Activated naive CD8-positive, alpha-beta T cell (primary cell): ENCODE results near the gene PLA2G4B.

Experiments
- H3K27ac Mint-ChIP-seq: one replicate; pipeline ENCODE4 v1.8.0; 2021; ENCODE audit warnings: mixed read lengths
- H3K27me3 Mint-ChIP-seq: one replicate; pipeline ENCODE4 v1.8.0; 2021; ENCODE audit warnings: mixed read lengths
- H3K36me3 Mint-ChIP-seq: one replicate; pipeline ENCODE4 v1.8.0; 2021; ENCODE audit warnings: mixed read lengths
- H3K4me1 Mint-ChIP-seq: one replicate; pipeline ENCODE4 v1.8.0; 2021; ENCODE audit warnings: low read depth, mixed read lengths
- H3K4me3 Mint-ChIP-seq: one replicate; pipeline ENCODE4 v1.8.0; 2021; ENCODE audit warnings: mild to moderate bottlenecking, mixed read lengths
- H3K9me3 Mint-ChIP-seq: one replicate; pipeline ENCODE4 v1.8.0; 2021; ENCODE audit warnings: low read depth, mixed read lengths

PLA2G4B gene

DNA sequence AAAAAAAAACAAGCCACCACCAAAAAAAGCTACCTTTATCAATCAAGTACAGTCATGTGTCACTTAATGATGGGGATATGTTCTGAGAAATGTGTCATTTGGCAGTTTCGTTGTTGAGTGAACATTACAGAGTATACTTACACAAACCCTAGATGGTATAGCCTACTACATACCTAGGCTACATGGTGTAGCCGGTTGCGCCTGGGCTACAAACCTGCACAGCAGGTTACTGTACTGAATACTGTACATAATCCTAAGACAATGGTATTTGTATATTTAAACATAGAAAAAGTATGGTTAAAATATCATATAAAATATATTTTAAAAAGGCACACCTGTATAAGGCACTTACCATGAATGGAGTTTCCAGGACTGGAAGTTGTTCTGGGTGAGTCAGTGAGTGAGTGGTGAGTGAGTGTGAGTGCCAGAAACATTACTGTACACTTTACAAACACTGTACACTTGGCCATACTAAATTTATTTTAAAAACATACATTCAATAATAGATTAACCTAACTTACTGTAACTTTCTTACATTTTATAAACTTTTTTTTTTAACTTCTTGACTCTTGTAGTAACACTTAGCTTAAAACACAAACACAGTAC lies 36.7 kb upstream of the PLA2G4B start:
- peaks cover 13% of the 10 kb centered on the region for H3K4me1 Mint-ChIP-seq
- no peaks in the 10 kb centered on the region for H3K9me3 Mint-ChIP-seq
- H3K4me3 Mint-ChIP-seq = no peak overlapping the region
- no peaks in the 10 kb centered on the region for H3K27me3 Mint-ChIP-seq
- H3K36me3 Mint-ChIP-seq = no peaks in the 10 kb centered on the region
- no peak overlapping the region for H3K27ac Mint-ChIP-seq

DNA sequence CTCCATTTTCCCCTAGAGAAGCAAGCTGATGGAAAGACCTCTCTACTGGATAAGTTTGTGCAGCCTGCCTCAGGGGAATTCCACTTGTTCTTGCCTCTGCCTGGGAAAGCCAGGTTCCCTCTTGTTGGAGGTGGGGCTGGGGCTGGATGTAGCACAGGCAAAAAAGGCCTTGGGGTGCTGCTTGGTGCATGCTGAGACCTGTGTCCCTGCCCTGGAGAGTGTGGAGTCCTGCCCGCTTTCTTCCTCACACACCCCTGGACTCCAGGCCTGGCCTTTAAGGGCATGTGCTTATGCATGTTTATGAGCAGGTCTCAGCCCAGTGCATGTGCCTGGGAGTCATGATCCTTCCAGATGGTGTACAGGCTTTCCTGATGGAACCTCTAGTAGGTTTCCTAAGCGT lies 34.3 kb upstream of the PLA2G4B start:
- Mint-ChIP-seq H3K9me3 (no peaks in the 10 kb centered on the region), H3K36me3 (no peaks in the 10 kb centered on the region), H3K27me3 (no peaks in the 10 kb centered on the region), H3K4me3 (no peak overlapping the region), H3K4me1 (peaks cover 9% of the 10 kb centered on the region), H3K27ac (peak overlapping the region; percentile 46)

DNA sequence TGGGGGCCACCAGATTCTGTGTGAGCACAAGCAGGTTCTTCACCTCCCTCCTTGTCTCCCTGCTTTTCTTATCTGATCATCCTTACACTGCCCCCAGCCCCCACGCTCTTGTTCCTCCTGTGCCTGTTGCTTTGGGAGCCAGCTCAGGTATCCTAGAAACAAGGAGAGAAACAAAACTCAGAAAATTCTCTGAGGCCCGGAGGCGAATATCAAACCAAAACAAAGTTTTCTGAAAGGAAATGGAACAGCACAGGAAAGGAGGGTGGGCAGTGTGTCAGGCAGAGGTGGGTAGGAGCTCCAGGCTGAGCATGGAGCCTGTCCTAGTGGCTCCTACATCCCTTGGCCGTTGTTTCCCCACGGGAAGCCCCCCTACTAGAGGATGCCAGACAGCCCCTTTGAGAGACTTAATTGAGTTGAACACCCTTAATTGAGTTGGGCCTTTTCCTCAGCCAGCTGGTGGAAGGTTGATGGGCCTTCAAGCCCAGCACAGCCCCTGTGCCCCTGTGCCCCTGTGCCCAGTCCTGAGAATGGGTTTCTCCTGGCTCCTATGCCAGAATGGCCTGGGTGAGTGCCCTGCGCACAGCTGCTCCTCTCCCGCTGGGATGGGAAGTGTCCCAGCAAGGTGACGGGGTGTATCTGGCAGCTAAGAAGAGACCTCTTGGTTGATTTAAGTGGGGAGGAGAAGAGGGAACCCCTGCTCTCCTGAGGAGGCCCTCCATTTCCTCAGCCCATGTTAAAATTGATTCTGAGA lies 33.6 kb upstream of the PLA2G4B start:
- H3K36me3 Mint-ChIP-seq = no peaks in the 10 kb centered on the region
- no peak overlapping the region for H3K4me3 Mint-ChIP-seq
- H3K27ac Mint-ChIP-seq = peak overlapping the region; percentile 51
- no peaks in the 10 kb centered on the region for H3K27me3 Mint-ChIP-seq
- no peaks in the 10 kb centered on the region for H3K9me3 Mint-ChIP-seq
- peaks cover 16% of the 10 kb centered on the region for H3K4me1 Mint-ChIP-seq

DNA sequence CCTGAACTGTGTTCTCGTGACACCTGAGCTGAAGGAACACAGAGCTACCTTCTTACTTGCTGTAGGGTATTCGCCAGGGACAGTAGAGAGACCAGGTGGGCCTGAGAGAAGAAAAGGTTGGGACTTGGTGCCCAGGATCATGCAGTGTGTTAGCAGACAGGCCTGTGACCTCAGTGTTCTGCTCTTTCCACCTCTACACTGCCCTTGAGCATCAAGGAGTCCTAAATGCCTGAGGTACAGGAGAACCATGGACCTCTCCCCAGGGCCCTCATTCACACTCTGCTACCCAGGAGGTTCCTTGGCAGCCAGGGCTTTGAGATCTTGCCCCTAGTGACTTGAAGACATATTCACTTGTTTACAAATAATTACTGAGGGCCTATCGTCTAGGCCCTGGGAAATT lies 32.9 kb upstream of the PLA2G4B start:
- Mint-ChIP-seq H3K4me3 (no peak overlapping the region), H3K27ac (no peak overlapping the region), H3K4me1 (peaks cover 18% of the 10 kb centered on the region), H3K36me3 (no peaks in the 10 kb centered on the region), H3K27me3 (no peaks in the 10 kb centered on the region), H3K9me3 (no peaks in the 10 kb centered on the region)

DNA sequence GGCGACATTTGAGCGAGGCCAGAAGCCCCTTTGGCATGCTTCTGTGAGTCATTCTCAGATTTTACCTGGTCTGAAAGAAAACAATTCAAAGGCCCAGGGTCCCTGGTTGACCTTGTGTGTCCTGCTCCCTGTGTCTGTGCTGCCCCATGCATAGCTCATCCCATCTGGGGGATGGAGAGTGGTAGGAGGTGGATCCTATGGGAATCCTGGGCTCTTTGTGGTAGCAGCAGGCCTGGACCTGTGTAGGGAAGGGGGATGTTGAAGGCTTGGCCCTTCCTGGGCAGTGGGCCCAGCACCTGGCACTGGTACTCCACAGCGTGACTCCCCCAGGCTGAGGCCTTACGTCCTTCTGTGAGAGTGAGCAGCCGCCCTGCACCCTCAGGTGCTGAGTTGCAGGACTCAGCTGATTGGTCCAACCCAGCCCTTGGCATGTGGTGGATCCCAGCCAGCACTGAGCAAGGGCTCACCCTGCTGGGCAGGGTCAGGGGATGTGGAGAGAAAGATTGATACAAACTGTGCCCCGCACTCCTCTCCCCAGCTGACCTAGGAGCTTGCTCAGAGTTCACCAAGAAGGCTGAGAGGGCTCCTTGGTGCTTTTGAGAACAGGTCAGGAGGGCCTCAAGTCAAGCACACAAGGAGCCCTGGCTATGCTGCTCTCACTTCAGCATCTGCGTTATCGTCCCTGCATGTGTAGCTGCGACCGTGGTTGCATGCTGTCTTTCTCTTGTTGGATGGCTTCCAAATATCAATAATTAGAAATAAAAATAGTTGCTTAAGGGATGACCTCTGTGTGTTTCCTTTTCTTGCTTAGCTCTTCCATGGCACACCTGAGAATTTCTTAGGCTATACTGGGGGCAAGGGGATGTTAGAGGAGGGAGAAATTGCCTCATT lies 32.1 kb upstream of the PLA2G4B start:
- no peaks in the 10 kb centered on the region for H3K9me3 Mint-ChIP-seq
- no peaks in the 10 kb centered on the region for H3K36me3 Mint-ChIP-seq
- H3K27ac Mint-ChIP-seq = no peak overlapping the region
- no peak overlapping the region for H3K4me3 Mint-ChIP-seq
- H3K27me3 Mint-ChIP-seq = no peaks in the 10 kb centered on the region
- H3K4me1 Mint-ChIP-seq = peaks cover 25% of the 10 kb centered on the region

DNA sequence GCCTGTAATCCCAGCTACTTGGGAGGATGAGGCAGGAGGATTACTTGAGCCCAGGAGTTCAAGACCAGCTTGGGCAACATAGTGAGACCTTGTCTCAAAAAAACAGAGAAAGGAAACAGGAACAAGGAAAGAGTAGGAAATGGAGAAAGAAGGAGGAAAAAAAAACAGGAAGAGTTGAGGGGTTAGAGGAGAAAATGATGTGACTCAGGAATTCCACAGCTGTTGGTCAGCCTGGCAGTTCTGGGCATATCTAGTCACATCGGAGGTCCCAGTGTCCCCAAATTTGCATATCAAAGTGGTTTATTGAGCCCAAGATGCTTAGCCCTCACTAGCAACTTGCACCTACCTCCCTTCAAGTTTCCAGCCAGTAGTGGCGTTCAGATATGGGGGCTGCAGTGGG lies 29.5 kb upstream of the PLA2G4B start:
- H3K4me3 Mint-ChIP-seq = no peak overlapping the region
- H3K36me3 Mint-ChIP-seq = peaks cover 3% of the 10 kb centered on the region
- H3K9me3 Mint-ChIP-seq = no peaks in the 10 kb centered on the region
- H3K27me3 Mint-ChIP-seq = no peaks in the 10 kb centered on the region
- peaks cover 26% of the 10 kb centered on the region for H3K4me1 Mint-ChIP-seq
- no peak overlapping the region for H3K27ac Mint-ChIP-seq

DNA sequence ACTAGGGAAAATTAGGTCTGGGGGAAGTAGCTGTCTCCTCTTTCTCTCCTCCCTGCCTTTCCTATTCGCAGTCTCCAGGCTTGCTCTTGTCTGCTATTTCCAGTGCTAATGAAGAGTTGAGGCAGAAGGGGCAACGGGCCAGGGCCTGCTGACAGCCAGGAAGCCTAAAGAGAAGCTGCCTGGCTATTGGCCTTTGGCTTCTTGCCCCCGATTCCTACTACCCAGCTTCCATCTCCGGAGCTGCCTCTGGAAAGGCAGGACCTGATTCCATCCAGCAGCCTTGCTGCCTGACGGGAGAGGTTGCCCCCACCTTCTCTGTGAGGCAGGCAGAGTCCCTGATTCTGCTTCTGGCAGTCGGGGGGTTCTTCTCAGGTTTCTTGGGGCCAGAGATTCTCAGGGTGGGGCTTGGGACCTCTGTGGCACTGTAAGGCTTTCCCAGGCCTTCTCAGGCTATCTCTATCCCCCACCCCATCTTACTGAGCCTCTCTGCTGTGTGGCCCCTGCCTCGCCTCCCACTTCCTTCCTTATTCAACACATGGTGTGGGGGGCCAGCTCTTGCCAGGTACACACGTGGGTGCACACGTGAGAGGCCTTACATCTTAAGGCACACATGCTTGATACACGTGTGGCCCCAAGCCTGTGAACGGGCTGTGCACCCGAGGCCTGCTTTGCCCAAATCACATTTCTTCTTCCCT lies 29.0 kb upstream of the PLA2G4B start:
- H3K27me3 Mint-ChIP-seq = no peaks in the 10 kb centered on the region
- no peaks in the 10 kb centered on the region for H3K9me3 Mint-ChIP-seq
- H3K36me3 Mint-ChIP-seq = peaks cover 3% of the 10 kb centered on the region
- H3K4me3 Mint-ChIP-seq = no peak overlapping the region
- peaks cover 22% of the 10 kb centered on the region for H3K4me1 Mint-ChIP-seq
- peak overlapping the region; percentile 54 for H3K27ac Mint-ChIP-seq

DNA sequence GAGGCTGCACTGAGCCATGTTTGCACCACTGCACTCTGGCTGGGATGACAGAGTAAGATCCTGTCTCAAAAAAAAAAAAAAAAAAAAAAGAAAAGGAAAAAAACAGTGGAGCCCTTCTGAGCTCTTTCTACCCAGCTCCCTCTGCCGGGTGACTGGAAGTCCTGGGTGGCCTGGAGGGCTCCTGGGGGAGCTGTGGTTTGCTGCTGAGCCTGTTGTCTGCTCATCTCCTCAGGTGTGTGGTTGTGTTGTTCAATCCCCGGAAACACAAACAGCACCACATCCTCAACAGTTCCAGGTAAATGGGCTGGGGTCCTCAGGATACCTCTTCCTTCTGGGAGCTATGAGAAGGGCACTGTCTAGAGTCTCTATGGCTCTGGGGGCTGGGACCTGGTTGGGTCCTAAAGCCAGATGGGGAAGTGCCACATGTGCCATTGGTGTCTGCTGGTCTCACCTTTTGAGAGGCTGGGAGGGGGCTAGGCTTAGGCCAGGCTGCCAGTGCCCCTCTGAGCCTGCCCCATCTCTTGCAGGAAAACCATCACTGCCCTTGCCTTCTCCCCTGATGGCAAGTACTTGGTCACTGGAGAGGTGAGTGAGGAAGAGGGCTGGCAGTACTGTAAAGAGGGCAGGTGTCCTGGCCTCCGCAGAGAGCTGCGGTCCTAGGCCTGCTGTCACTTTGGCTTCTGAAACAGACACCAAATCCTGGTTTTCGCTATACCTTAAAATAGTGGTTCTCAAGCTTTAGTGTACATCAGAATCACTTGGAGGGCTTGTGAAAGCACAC lies 27.8 kb upstream of the PLA2G4B start:
- Mint-ChIP-seq H3K4me1 (peaks cover 17% of the 10 kb centered on the region), H3K27me3 (no peaks in the 10 kb centered on the region), H3K9me3 (no peaks in the 10 kb centered on the region), H3K27ac (no peak overlapping the region), H3K4me3 (no peak overlapping the region), H3K36me3 (peaks cover 3% of the 10 kb centered on the region)

DNA sequence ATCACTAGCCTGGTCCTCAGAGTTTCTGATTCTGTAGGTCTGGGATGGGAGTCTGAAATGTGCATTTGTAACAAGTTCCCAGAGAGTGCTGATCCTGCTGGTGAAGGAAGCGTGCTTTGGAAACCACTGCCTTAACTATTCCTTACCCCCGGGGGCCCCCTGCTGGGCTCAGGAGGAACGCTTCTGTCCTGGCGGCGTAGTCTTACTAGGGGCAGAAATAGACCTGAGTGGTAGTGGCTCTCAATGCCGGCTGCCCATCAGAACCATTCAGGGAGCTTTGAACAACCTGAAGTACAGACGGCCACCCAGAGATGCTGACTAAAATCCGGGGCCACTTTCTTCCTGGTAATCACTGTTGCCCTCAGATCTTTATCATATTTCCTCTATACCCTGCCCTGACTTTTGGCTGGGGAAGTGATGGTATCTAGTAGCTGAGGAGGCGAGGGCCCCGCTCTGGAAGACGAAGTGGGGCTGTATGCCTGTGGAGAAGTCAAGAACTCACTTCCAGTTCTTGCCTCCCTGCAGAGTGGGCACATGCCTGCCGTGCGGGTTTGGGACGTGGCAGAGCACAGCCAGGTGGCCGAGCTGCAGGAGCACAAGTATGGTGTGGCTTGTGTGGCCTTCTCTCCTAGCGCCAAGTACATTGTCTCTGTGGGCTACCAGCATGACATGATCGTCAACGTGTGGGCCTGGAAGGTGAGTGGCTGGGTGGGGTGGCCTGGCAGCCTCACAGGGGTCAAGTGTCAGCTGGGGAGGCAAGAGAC lies 27.0 kb upstream of the PLA2G4B start:
- Mint-ChIP-seq H3K4me1 (peaks cover 17% of the 10 kb centered on the region), H3K4me3 (no peak overlapping the region), H3K27ac (no peak overlapping the region), H3K27me3 (no peaks in the 10 kb centered on the region), H3K36me3 (peaks cover 3% of the 10 kb centered on the region), H3K9me3 (no peaks in the 10 kb centered on the region)

DNA sequence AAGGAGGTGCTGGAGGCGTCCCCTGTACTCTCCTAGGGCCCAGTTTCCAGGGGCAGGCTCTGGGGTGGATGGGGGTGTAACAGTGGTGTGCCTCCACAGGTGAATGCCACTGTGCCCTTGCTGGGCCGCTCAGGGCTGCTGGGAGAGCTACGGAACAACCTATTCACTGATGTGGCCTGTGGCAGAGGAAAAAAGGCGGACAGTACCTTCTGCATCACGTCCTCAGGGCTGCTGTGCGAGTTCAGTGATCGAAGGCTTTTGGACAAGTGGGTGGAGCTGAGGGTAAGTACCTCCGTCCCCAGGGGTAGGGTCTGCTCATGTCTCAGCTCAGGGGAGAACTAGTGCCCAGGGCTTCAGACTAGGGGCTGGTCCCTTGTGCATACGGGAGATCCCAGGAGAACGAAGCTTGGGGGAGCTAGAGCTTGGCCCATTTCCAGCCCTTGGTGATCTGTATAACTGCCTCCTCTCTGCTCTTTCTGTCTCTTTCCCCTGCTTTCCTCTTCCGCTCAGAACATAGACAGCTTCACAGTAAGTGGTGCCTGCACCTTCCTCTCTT lies 25.7 kb upstream of the PLA2G4B start:
- H3K4me1 Mint-ChIP-seq = peaks cover 17% of the 10 kb centered on the region
- no peak overlapping the region for H3K4me3 Mint-ChIP-seq
- no peaks in the 10 kb centered on the region for H3K9me3 Mint-ChIP-seq
- H3K27me3 Mint-ChIP-seq = no peaks in the 10 kb centered on the region
- peaks cover 3% of the 10 kb centered on the region for H3K36me3 Mint-ChIP-seq
- no peak overlapping the region for H3K27ac Mint-ChIP-seq

DNA sequence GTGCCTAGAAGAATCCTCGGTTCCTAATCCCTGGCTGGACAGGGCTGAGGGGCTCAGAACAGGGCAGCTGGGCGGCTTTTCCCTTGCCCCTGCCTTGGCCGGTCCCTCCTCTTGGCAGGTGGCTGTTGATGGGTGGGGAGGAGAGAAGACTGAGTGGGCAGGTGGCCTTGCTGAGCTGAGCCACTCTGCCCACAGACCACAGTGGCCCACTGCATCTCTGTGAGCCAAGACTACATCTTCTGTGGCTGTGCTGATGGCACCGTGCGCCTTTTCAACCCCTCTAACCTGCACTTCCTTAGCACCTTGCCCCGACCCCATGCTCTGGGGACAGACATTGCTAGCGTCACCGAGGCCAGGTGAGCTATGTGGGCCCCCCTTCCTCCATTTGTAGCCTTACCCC lies 25.2 kb upstream of the PLA2G4B start:
- Mint-ChIP-seq H3K27me3 (no peaks in the 10 kb centered on the region), H3K27ac (no peak overlapping the region), H3K4me1 (peaks cover 17% of the 10 kb centered on the region)

DNA sequence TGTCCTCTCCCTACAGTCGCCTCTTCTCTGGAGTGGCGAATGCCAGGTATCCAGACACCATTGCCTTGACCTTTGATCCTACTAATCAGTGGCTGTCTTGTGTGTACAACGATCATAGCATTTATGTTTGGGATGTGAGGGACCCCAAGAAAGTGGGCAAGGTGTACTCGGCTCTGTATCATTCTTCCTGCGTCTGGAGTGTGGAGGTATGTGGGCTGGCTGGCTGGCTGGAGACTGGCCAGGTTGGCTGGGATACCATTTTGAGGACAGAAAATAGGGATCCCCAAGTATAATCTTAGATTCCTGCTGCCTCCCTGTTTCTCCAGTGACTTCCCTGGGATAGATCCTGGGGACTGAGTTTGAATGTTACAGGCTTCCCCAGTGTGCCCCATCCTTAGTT lies 24.1 kb upstream of the PLA2G4B start:
- Mint-ChIP-seq H3K4me1 (peaks cover 16% of the 10 kb centered on the region), H3K27ac (no peak overlapping the region), H3K27me3 (no peaks in the 10 kb centered on the region), H3K4me3 (no peak overlapping the region), H3K9me3 (no peaks in the 10 kb centered on the region), H3K36me3 (peaks cover 3% of the 10 kb centered on the region)

More for the DNA sequence above, 25.2 kb upstream of the PLA2G4B start:
- no peaks in the 10 kb centered on the region for H3K9me3 Mint-ChIP-seq
- H3K36me3 Mint-ChIP-seq = peaks cover 3% of the 10 kb centered on the region
- no peak overlapping the region for H3K4me3 Mint-ChIP-seq

DNA sequence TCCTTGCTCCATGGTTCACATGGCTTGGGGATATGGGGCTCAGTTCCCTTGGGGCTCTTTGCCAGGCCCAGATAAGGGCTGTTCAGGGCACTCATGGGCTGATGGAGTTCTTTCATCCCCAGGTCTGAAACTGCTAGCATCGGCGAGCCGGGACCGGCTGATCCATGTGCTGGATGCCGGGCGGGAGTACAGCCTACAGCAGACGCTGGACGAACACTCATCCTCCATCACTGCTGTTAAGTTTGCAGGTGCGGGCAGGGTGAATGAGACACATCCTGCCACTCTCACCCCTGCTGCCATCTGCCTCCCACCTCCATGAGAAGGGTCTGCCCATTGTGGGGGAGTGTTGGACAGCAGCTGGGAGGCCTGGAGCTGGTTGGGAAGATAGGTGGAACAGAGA lies 21.9 kb upstream of the PLA2G4B start:
- Mint-ChIP-seq H3K36me3 (peaks cover 3% of the 10 kb centered on the region), H3K27me3 (no peaks in the 10 kb centered on the region), H3K9me3 (no peaks in the 10 kb centered on the region), H3K4me3 (no peak overlapping the region), H3K4me1 (no peaks in the 10 kb centered on the region), H3K27ac (no peak overlapping the region)
